IMR-90 (cell line): ENCODE results near the gene GMPR.

Experiments
- POLR2A ChIP-seq: IDR thresholded peaks from 2 replicates; pipeline ENCODE4 v1.6.1; 2012; ENCODE audit warnings: mild to moderate bottlenecking, low read depth, low read length
- RAD21 ChIP-seq: IDR thresholded peaks from 2 replicates; pipeline ENCODE4 v1.6.1; 2012; ENCODE audit warnings: low read length, improper control_type of control experiment

- TF ChIP-seq POLR2A (no peak), RAD21 (peak; percentile 81)
These were observed 47.8 kb downstream of the GMPR start for GRCh38 chr6:16286151-16286522.
